HUDEP-2 (cell line): ENCODE data around the gene TIMM23B.
"Not testable (repeated sequence)": the region's sequence is repeated elsewhere in the genome, so short reads cannot be mapped to it uniquely, and the experiment has no call there.

Experiments
- DNase-seq, 76 experiments: peaks; one replicate each; lab custom pipeline; 2025; ENCODE audit not compliant: unreplicated experiment in 76 of 76; lab: John Stamatoyannopoulos, UW

Gene TIMM23B

GRCh38 chr10:49941447-49942338, at the start of gene TIMM23B, which contains the start of gene PARG:
TIMM23B (plus strand) TSS chr10:49942053; CDS start chr10:49942195, 142 bp downstream.
PARG (minus strand) TSS chr10:49942027; CDS start chr10:49941725, 302 bp downstream.
- DNase-seq = peak in 71 of 76 experiments; percentile 23 to 73 (median 56)

GRCh38 chr10:49899999-49900398, 41.9 kb upstream of the TIMM23B start:
- DNase-seq = not testable (repeated sequence)

GRCh38 chr10:49900406-49900805, 41.4 kb upstream of the TIMM23B start:
- not testable (repeated sequence) for DNase-seq

- DNase-seq = not testable (repeated sequence)
Observed at GRCh38 chr10:49903829-49904228, 38.0 kb upstream of the TIMM23B start.

- DNase-seq = not testable (repeated sequence)
Observed at GRCh38 chr10:49908290-49909080, 33.4 kb upstream of the TIMM23B start.

- not testable (repeated sequence) for DNase-seq
Observed at GRCh38 chr10:49910295-49910694, 31.6 kb upstream of the TIMM23B start.

GRCh38 chr10:49916451-49916850, 25.4 kb upstream of the TIMM23B start:
- DNase-seq = not testable (repeated sequence)

GRCh38 chr10:49917927-49918326, 23.9 kb upstream of the TIMM23B start:
- DNase-seq = not testable (repeated sequence)

GRCh38 chr10:49922041-49922440, 19.8 kb upstream of the TIMM23B start:
- not testable (repeated sequence) for DNase-seq

GRCh38 chr10:49923572-49923971, 18.3 kb upstream of the TIMM23B start:
- not testable (repeated sequence) for DNase-seq

- DNase-seq = peak in 30 of 76 experiments; percentile 1 to 53 (median 14)
Observed at GRCh38 chr10:49931276-49931675, 10.6 kb upstream of the TIMM23B start.

- not testable (repeated sequence) for DNase-seq
Observed at GRCh38 chr10:49931959-49932728, 9.7 kb upstream of the TIMM23B start.

GRCh38 chr10:49942339-49942705, 469 bp downstream of the TIMM23B start:
- DNase-seq = not testable (repeated sequence)

- not testable (repeated sequence) for DNase-seq
Observed at GRCh38 chr10:49943607-49944006, 1.8 kb downstream of the TIMM23B start.

- not testable (repeated sequence) for DNase-seq
Observed at GRCh38 chr10:49948142-49948541, 6.3 kb downstream of the TIMM23B start.

- not testable (repeated sequence) for DNase-seq
Observed at GRCh38 chr10:49948737-49949136, 6.9 kb downstream of the TIMM23B start.

- DNase-seq = not testable (repeated sequence)
Observed at GRCh38 chr10:49952006-49952405, 10.2 kb downstream of the TIMM23B start.

- DNase-seq = peak in 6 of 76 experiments; percentile 1 to 23 (median 4)
Observed at GRCh38 chr10:49953122-49953521, 11.3 kb downstream of the TIMM23B start.

- not testable (repeated sequence) for DNase-seq
Observed at GRCh38 chr10:49970331-49970857, 28.5 kb downstream of the TIMM23B start.

GRCh38 chr10:49971466-49971865, 29.6 kb downstream of the TIMM23B start:
- not testable (repeated sequence) for DNase-seq
